OCI-LY7 (cell line): ENCODE measurements around the gene CHRNA4. TPM values are rescaled to one million over a fixed set of nuclear protein-coding genes. Genes with fewer than 3 reads are reported as not detected.

Source experiments
- BruUV-seq: library from RNA; stranded (reverse); fragments of 400-500 nt; replicated peaks from 2 replicates; lab custom pipeline; 2021; lab: Mats Ljungman, UMichigan
- CTCF ChIA-PET: fragments of 300-600 bp; sonication (Branson Sonifier 250); formaldehyde crosslinking; loops from one replicate; lab custom pipeline; 2022; ENCODE audit warnings: antibody characterized with exemption; ENCODE audit not compliant: unreplicated experiment; lab: Charles Lee
- POLR2A ChIA-PET: fragments of 300-600 bp; sonication (Branson Sonifier 250); formaldehyde crosslinking; loops from one replicate; lab custom pipeline; 2022; ENCODE audit warnings: antibody characterized with exemption; lab: Charles Lee
- DNase-seq: peaks from one replicate; pipeline ENCODE4 v3.0.0-alpha.2; 2015; ENCODE audit warnings: low spot score
- H2AFZ ChIP-seq: fragments of 200-600 bp; sonication (generic), shearing (Covaris generic); 2 replicates; pipeline ENCODE4 v1.6.1; 2014; ENCODE audit warnings: mild to moderate bottlenecking, antibody characterized with exemption, low read length, moderate library complexity
- H3K27ac ChIP-seq: fragments of 200-600 bp; sonication (generic); 2 replicates; pipeline ENCODE4 v1.5.1; 2014; ENCODE audit warnings: mixed run types, low read depth, mild to moderate bottlenecking, moderate library complexity, low read length, inconsistent platforms; ENCODE audit not compliant: poor library complexity, severe bottlenecking
- H3K36me3 ChIP-seq: fragments of 200-600 bp; sonication (generic); 2 replicates; pipeline ENCODE4 v1.6.1; 2014; ENCODE audit warnings: mild to moderate bottlenecking, antibody characterized with exemption, low read length, moderate library complexity, mixed read lengths; ENCODE audit not compliant: insufficient read depth
- H3K4me1 ChIP-seq: fragments of 200-600 bp; sonication (generic); 2 replicates; pipeline ENCODE4 v1.5.1; 2014; ENCODE audit warnings: mild to moderate bottlenecking, low read length; ENCODE audit not compliant: insufficient read depth, poor library complexity, severe bottlenecking
- H3K4me2 ChIP-seq: fragments of 200-600 bp; sonication (generic); 2 replicates; pipeline ENCODE4 v1.6.1; 2014; ENCODE audit warnings: mild to moderate bottlenecking, low read length
- H3K4me3 ChIP-seq: fragments of 200-600 bp; sonication (generic); 2 replicates; pipeline ENCODE4 v1.5.1; 2014; ENCODE audit warnings: mild to moderate bottlenecking, low read depth, low read length; ENCODE audit not compliant: poor library complexity, severe bottlenecking
- H3K79me2 ChIP-seq: fragments of 200-600 bp; sonication (generic); 2 replicates; pipeline ENCODE4 v1.6.1; 2016; ENCODE audit warnings: low read depth, mild to moderate bottlenecking, low read length, moderate library complexity, mixed read lengths; ENCODE audit not compliant: insufficient read depth
- H3K9me2 ChIP-seq: fragments of 200-600 bp; sonication (generic); 2 replicates; pipeline ENCODE4 v1.6.1; 2016; ENCODE audit warnings: mild to moderate bottlenecking, low read length, mixed read lengths; ENCODE audit not compliant: insufficient read depth
- H3K9me3 ChIP-seq: fragments of 200-600 bp; sonication (generic); 2 replicates; pipeline ENCODE4 v1.6.1; 2014; ENCODE audit warnings: mild to moderate bottlenecking, mixed run types, low read length, mixed read lengths
- H4K20me1 ChIP-seq: fragments of 200-600 bp; sonication (generic); 2 replicates; pipeline ENCODE4 v1.6.1; 2014; ENCODE audit warnings: mild to moderate bottlenecking, antibody characterized with exemption, low read length, moderate library complexity, mixed read lengths; ENCODE audit not compliant: insufficient read depth
- CTCF ChIP-seq: fragments of 200-600 bp; sonication (generic); conservative IDR thresholded peaks from 2 replicates; pipeline ENCODE4 v1.5.1; 2014; ENCODE audit warnings: mild to moderate bottlenecking, antibody characterized with exemption, low read length, moderate library complexity, mixed read lengths
- EZH2phosphoT487 ChIP-seq: fragments of 200-600 bp; sonication (generic); IDR thresholded peaks from 2 replicates; pipeline ENCODE4 v1.6.1; 2018; ENCODE audit warnings: low read depth, borderline replicate concordance, mild to moderate bottlenecking, mixed run types, antibody characterized with exemption, low read length, moderate library complexity, mixed read lengths
- intact Hi-C: fragments of 100-400 bp; cut with micrococcal nuclease; formaldehyde crosslinking; loops from one replicate; pipeline ENCODE4 v1.10.0; 2022; ENCODE audit not compliant: unreplicated experiment
- total RNA-seq, 2 experiments: library from RNA; depleted of rRNA in 1 of 2; stranded (reverse); fragments of >200 nt in 1 of 2; shearing (Covaris generic) in 1 of 2; gene quantifications; 2 replicates each; pipeline ENCODE4 v1.2.3, GENCODE V29; 2014 to 2022

The CHRNA4 gene
- total RNA-seq, 2 experiments from 2014 or later, result not detected

GRCh38 chr20:63334356-63334755 lies 26.8 kb downstream of the CHRNA4 start:
- TF ChIP-seq EZH2phosphoT487, result no peak
- intact Hi-C loops, result no loop called here
- POLR2A ChIA-PET, result no interaction called here

DNA sequence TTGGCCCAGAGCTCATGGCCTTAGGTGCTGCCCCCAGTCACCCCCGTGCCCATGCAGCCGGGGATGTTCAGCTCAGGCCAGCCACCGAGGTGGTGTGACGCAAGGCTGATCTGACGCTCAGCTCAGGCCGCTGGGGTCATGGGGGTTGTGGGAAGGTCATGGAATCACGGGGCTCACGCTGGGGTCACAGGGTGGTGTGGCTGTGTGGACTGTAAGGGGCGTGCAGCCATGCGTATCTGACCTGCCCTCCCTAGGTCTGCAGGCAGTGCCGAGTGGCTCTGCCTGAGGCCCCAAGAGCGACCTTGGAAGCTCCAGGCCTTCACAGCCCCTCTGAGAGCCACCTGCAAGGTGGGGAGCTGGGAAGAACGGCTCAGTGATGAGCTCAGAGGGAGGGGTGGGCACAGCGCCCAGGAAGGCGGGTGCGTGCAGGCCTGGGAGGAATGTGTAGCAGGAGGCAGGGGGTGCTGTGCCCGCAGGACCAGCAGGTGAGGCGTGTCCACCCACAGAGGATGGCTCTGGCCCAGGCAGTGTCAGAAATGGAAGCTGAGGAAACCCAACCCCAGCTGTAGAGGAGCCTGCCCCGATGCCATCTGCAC lies 27.8 kb downstream of the CHRNA4 start:
- TF ChIP-seq EZH2phosphoT487, result no peak
- TF ChIP-seq CTCF, result no peak
- CTCF ChIA-PET, result interaction anchor here (0.6 kb wide), 2 partner anchors 20 to 309 kb away, joined by 3 read pairs; no protein-coding TSS in a partner anchor

More at GRCh38 chr20:63334356-63334755, 26.8 kb downstream of the CHRNA4 start:
- DNase-seq, result no peak
- Histone ChIP-seq H2AFZ (no peak overlapping the region), H3K4me1 (no peaks in the 10 kb centered on the region), H3K4me3 (no peak overlapping the region), H3K9me2 (no peaks in the 10 kb centered on the region), H3K9me3 (no peaks in the 10 kb centered on the region), H3K79me2 (no peaks in the 10 kb centered on the region), H3K27ac (no peak overlapping the region), H3K36me3 (no peaks in the 10 kb centered on the region), H3K4me2 (no peak overlapping the region), H4K20me1 (no peaks in the 10 kb centered on the region)
- CTCF ChIA-PET, result no interaction called here
- no TSS peak for BruUV-seq

GRCh38 chr20:63332488-63333240 lies 28.5 kb downstream of the CHRNA4 start:
- TF ChIP-seq CTCF (no peak), EZH2phosphoT487 (no peak)
- Histone ChIP-seq H3K9me3 (no peaks in the 10 kb centered on the region), H3K9me2 (no peaks in the 10 kb centered on the region), H3K4me1 (no peaks in the 10 kb centered on the region), H3K36me3 (no peaks in the 10 kb centered on the region), H3K4me2 (no peak overlapping the region), H3K4me3 (no peak overlapping the region), H4K20me1 (no peaks in the 10 kb centered on the region), H3K79me2 (no peaks in the 10 kb centered on the region), H3K27ac (no peak overlapping the region), H2AFZ (no peak overlapping the region)
- BruUV-seq, result no TSS peak
- DNase-seq, result no peak
- CTCF ChIA-PET, result no interaction called here
- intact Hi-C loops, result no loop called here
- POLR2A ChIA-PET, result no interaction called here

More for the DNA sequence above, 27.8 kb downstream of the CHRNA4 start:
- POLR2A ChIA-PET, result no interaction called here
- no peak overlapping the region for H2AFZ ChIP-seq
- no TSS peak for BruUV-seq
- H3K36me3 ChIP-seq, result no peaks in the 10 kb centered on the region
- no peaks in the 10 kb centered on the region for H3K9me2 ChIP-seq
- H3K27ac ChIP-seq, result no peak overlapping the region
- H3K79me2 ChIP-seq, result no peaks in the 10 kb centered on the region
- H3K4me1 ChIP-seq, result no peaks in the 10 kb centered on the region
- no peak overlapping the region for H3K4me3 ChIP-seq
- intact Hi-C loops, result no loop called here
- H3K9me3 ChIP-seq, result no peaks in the 10 kb centered on the region
- no peak for DNase-seq
- no peaks in the 10 kb centered on the region for H4K20me1 ChIP-seq
- H3K4me2 ChIP-seq, result no peak overlapping the region
